ENCODE data around the gene SCTR. TPM values are rescaled to one million over a fixed set of nuclear protein-coding genes. Genes with fewer than 3 reads are reported as not detected.

SCTR gene
- polyA plus RNA-seq, 3 donors, result not detected

- Histone ChIP-seq H3K27ac (ENCODE audit: low read depth in 1 of 2, low read length in 2 of 2) (no peak overlapping the region), H3K9me3 (replicated peaks in 1 of 2; ENCODE audit: control insufficient read depth in 1 of 2, insufficient read depth in 1 of 2, low read length in 2 of 2) (no peaks in the 10 kb centered on the region), H3K4me1 (ENCODE audit: control insufficient read depth in 1 of 2, insufficient read depth in 2 of 2, low read length in 2 of 2) (no peaks in the 10 kb centered on the region), H3K9ac (ENCODE audit: insufficient read depth, low read length, poor library complexity, severe bottlenecking) (no peak overlapping the region), H3K36me3 (replicated peaks in 1 of 2; ENCODE audit: control insufficient read depth in 1 of 2, insufficient read depth in 2 of 2, low read length in 2 of 2) (no peaks in the 10 kb centered on the region), H3K27me3 (ENCODE audit: control insufficient read depth in 2 of 2, insufficient read depth in 2 of 2, low read length in 2 of 2) (no peaks in the 10 kb centered on the region), H3K79me2 (ENCODE audit: insufficient read depth, low read length) (no peaks in the 10 kb centered on the region), H2AFZ (ENCODE audit: insufficient read depth, low read depth, low read length, poor library complexity, severe bottlenecking) (no peak overlapping the region), H3K4me2 (replicated peaks; ENCODE audit: extremely low read depth, low read length, poor library complexity, severe bottlenecking) (no peak overlapping the region), H3K4me3 (replicated peaks in 1 of 3; ENCODE audit: low read depth in 2 of 3, low read length in 3 of 3) (no peak overlapping the region), H4K20me1 (ENCODE audit: insufficient read depth, low read length) (no peaks in the 10 kb centered on the region)
- intact Hi-C loops (cut with micrococcal nuclease), result no loop called here
- no peak for TF ChIP-seq CTCF (IDR thresholded peaks at IDR 0.05)
- Mint-ChIP-seq H3K9me3 (peaks cover 0 to 2% (median 0%) of the 10 kb centered on the region in 7 donors), H3K27ac (no peak overlapping the region), H3K4me3 (no peak overlapping the region), H3K27me3 (ENCODE audit: low read depth in 3 of 3) (peaks cover 8 to 10% (median 9%) of the 10 kb centered on the region in 3 donors), H3K4me1 (peaks cover 8% of the 10 kb centered on the region), H3K36me3 (no peaks in the 10 kb centered on the region)
- DNase-seq, result no peak
- WGBS (ENCODE audit: insufficient coverage), result 96% methylated on average over 6 of the region's 7 CpGs
Observed at GRCh38 chr2:119486886-119487285, 37.4 kb downstream of the SCTR start.

GRCh38 chr2:119486196-119486827 lies 38.0 kb downstream of the SCTR start:
- H3K4me1 ChIP-seq (ENCODE audit: control insufficient read depth in 1 of 2, insufficient read depth in 2 of 2, low read length in 2 of 2), result no peaks in the 10 kb centered on the region
- H2AFZ ChIP-seq (ENCODE audit: insufficient read depth, low read depth, low read length, poor library complexity, severe bottlenecking), result no peak overlapping the region
- no peak overlapping the region for H3K4me2 ChIP-seq (replicated peaks; ENCODE audit: extremely low read depth, low read length, poor library complexity, severe bottlenecking)
- Mint-ChIP-seq H3K27me3 (ENCODE audit: low read depth in 3 of 3) (peaks cover 8 to 10% (median 9%) of the 10 kb centered on the region in 3 donors), H3K4me1 (peaks cover 8% of the 10 kb centered on the region), H3K9me3 (peaks cover 0 to 2% (median 0%) of the 10 kb centered on the region in 7 donors), H3K36me3 (no peaks in the 10 kb centered on the region), H3K27ac (no peak overlapping the region), H3K4me3 (no peak overlapping the region)
- H3K27ac ChIP-seq (ENCODE audit: low read depth in 1 of 2, low read length in 2 of 2), result no peak overlapping the region
- H3K9me3 ChIP-seq (replicated peaks in 1 of 2; ENCODE audit: control insufficient read depth in 1 of 2, insufficient read depth in 1 of 2, low read length in 2 of 2), result no peaks in the 10 kb centered on the region
- no peaks in the 10 kb centered on the region for H3K27me3 ChIP-seq (ENCODE audit: control insufficient read depth in 2 of 2, insufficient read depth in 2 of 2, low read length in 2 of 2)
- 96% methylated on average over 5 of the region's 10 CpGs for WGBS (ENCODE audit: insufficient coverage)
- no peak for TF ChIP-seq CTCF (IDR thresholded peaks at IDR 0.05)
- H3K79me2 ChIP-seq (ENCODE audit: insufficient read depth, low read length), result no peaks in the 10 kb centered on the region
- H3K4me3 ChIP-seq (replicated peaks in 1 of 3; ENCODE audit: low read depth in 2 of 3, low read length in 3 of 3), result no peak overlapping the region
- no peaks in the 10 kb centered on the region for H3K36me3 ChIP-seq (replicated peaks in 1 of 2; ENCODE audit: control insufficient read depth in 1 of 2, insufficient read depth in 2 of 2, low read length in 2 of 2)
- no peaks in the 10 kb centered on the region for H4K20me1 ChIP-seq (ENCODE audit: insufficient read depth, low read length)
- intact Hi-C loops (cut with micrococcal nuclease), result no loop called here
- no peak overlapping the region for H3K9ac ChIP-seq (ENCODE audit: insufficient read depth, low read length, poor library complexity, severe bottlenecking)
- DNase-seq, result no peak

Measured in CD14-positive monocyte (primary cell).